HG02870 (cell line): ENCODE data around the gene NTN5.
"Not testable (repeated sequence)": the region's sequence is repeated elsewhere in the genome, so short reads cannot be mapped to it uniquely, and the experiment has no call there.

ENCODE experiments used
- ATAC-seq: cut with Tn5 transposase; IDR thresholded peaks from one replicate; pipeline ENCODE4 v1.9.1; 2021; ENCODE audit warnings: mild to moderate bottlenecking, moderate library complexity; ENCODE audit not compliant: unreplicated experiment

Gene NTN5

DNA sequence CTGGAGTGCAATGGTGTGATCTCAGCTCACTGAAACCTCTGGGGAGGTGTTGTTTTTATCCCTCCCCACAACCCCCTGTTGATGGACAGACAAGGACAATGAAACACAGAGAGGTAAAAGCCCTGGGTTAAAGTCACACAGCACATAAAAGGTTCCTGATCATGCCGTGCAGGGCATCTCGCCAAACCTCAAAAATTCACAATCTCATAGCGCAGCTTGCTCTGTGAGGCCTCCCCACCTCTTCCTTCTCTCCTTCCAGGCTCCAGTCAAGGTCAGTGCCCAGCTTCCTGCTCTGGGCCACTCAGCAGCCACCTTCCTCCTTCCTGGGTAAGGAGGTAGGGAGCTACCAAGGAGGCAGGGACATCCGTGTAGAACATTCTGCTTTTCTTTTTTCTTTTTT lies 25.2 kb upstream of the NTN5 start:
- no peak for ATAC-seq

DNA sequence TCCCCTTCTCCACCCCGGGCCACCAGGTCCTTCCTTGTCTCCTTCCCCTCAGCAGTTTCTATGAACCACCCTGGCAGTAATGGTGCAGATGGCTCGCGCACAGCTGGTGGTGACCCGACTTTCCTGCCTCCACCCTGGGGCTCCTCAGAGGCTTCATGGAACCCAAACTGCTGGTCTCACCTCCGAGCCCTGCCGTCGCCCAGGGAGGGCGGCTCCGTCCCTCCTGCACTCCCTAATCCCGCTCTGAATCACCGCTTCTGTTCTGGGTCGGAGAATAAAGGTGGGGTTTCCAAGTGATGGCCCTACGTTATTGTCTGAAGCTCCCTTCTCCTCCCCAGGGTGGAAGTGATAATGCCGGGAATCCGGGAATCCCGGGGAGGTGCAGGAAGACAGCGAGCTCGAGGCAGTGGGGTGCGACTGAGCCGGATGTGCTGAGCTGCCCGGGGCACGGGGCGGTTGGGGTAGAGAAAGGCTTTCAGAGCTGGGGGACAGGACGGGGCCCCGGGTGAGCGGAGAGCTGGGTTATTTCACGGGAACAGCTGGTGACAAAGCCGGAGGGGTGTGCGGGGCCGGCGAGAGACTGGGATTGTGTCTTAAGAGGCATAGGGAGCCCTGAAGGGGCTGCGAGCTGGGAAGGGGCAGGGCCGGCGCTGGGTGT lies 23.7 kb upstream of the NTN5 start:
- no peak for ATAC-seq

DNA sequence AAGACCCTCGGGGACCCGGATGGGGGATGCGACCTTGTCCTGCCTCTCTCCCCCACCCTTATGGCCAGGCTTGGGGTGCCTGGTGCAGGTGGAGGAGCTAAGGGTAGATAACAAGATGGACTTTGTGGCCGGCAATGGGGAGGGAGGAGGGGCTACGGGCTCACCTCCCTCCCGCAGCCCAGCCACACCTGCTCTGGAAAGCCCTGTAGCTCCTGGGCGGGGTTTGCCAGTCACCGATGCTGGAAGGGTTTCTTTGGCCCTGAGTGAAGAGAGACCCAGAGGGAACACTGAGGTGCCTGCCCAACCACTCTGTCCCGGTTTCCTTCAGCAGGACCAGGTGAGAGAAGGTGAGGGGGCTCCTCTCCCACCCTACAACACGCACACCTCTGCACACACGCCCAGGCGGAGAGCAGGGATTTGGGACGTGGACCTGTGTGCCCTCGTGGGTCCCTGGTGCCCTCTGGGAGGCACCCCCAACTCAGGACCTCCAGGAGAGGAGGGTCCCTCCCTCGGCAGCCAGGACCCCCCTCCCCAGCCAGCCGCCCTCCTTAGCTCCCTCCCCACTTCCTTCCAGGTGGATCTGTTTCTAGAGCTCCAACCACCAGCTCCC lies 23.0 kb upstream of the NTN5 start, which contains the start of gene FUT2:
TSS of gene FUT2 (plus strand) at position 229 of the 610 bp plus-strand sequence. CDS start 6,986 bp downstream, outside the sequence.
- no peak for ATAC-seq

DNA sequence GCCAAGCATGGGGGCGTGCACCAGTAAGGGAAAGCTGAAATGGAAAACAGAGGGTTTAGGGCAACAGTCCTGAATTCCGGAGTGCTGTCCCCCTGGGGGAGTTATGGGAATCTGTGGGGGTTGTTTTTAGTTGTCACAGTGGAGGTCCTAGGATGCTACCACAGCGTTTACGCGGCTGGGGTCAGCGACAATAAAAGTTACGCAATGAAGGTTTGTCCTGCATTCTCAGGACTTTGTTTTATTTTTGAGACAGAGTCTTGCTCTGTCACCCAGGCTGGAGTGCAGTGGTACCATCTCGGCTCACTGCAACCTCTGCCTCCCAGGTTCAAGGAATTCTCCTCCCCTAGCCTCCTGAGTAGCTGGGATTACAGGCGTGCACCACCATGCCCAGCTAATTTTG lies 20.8 kb upstream of the NTN5 start:
- ATAC-seq = not testable (repeated sequence)

DNA sequence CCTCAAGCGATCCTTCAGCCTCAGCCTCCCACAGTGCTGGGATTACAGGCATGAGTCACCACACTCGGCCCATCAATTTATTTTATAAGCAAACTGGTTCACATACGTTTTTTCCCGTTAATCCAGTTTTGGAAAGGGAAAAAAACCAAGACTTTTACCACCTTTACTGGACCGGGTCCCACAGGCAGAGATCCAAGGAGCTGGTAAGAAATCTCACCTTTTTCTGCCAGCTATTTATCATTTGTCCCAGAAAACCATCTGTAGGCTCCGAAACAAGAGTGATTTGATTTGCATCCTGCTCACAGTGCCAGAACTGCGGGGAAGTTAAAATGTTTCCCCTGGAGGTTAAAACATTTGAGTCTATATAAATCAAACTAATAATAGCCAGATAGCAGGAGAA lies 16.6 kb upstream of the NTN5 start:
- no peak for ATAC-seq

DNA sequence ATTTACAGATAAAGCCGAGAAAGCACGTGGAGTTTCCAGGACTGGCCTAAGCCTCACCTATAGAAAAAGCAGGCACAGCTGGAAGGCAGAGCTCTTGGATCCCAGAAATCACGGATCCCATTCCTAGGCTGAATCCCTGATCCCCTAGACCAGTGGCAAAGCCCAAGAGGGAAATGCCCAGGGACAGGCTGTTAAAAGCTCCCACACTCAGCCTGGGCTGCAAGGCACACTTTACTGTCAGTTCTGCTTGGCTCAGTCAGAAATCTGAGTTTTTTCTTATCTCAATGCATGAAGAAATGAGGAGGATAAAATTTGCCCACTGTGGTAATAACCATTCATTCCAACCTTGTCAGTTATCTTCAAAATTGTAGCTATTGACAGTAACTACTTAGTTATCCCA lies 15.0 kb upstream of the NTN5 start:
- ATAC-seq = no peak

DNA sequence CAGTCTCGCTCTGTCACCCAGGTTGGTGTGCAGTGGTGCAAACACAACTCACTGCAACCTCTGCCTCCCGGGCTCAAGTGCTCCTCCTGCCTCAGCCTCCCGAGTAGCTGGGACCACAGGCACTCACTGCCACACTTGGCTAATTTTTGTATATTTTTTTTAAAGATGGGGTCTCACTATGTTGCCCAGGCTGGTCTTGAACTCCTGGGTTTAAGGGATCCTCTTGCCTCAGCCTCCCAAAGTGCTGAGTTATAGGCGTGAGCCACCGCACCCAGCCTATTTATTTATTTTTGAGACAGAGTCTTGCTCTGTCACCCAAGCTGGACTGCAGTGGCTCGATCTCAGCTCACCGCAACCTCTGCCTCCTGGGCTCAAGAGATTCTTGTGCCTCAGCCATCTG lies 13.8 kb upstream of the NTN5 start:
- not testable (repeated sequence) for ATAC-seq

DNA sequence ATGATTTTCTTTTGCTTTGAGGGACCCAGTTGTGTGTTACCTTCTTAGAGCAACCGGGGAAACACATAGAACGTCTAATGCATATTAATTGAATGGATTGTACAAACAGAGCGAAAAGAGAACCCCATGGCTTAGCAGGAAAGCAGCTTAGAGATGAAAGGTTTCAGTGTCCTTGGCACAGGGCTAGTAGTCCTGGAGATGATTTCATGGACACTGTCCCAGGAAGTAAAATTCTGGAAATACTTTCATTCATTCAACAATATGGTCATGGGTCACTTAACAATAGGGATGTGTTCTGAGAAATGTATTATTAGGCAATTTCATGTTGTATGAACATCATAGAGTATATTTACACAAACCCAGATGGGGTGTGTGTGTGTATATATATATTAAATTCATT lies 13.3 kb upstream of the NTN5 start:
- ATAC-seq = no peak

DNA sequence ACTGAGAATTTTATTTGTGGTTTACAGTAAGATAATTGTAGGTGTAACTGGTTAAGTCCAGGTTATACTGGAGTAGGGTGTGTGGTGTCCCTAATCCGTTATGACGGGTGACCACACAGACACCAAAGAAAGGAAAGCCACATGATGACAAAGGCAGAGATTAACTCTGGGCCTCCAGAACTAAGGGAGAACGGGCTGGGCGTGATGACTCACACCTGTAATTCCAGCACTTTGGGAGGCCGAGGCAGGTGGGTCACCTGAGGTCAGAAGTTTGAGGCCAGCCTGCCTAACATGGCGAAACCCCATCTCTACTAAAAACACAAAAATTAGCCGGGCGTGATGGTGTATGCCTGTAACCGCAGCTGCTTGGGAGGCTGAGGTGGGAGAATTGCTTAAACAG lies 12.8 kb upstream of the NTN5 start:
- ATAC-seq = no peak

DNA sequence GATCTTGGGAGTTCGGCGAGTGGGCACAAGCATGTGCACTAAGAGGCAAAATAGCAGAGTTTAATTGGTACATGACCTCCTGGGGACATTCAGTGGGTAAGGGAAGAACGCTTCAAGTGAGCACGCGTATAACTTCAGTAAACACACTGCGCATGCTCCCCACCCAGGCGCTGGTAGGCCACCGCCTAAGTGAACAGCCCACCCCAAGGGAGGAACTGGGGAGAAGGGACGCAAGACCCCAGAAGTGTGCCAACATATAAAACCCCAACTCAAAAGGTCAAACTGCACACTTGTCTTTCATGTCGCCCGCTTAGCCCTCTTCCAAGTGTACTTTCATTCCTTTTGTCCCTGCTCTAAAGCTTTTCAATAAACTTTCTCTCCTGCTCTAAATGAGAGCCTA lies 10.5 kb upstream of the NTN5 start:
- no peak for ATAC-seq

DNA sequence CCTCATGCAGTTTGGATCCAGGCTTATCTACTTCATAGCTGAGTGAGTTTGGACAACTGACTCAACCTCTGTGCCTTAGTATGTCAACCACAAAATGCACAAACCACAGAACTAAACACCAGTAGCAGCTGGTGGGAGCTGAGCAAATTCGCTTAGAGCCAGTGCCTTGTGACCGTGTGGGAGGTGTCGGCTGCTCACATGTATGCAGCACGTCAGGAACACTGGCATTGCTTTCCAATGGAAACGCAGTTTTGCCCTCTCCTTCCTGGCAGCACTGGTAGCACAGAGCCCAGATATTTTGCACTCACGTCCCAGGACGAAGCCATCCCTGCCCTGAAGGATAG lies 8.3 kb upstream of the NTN5 start:
- ATAC-seq = no peak

DNA sequence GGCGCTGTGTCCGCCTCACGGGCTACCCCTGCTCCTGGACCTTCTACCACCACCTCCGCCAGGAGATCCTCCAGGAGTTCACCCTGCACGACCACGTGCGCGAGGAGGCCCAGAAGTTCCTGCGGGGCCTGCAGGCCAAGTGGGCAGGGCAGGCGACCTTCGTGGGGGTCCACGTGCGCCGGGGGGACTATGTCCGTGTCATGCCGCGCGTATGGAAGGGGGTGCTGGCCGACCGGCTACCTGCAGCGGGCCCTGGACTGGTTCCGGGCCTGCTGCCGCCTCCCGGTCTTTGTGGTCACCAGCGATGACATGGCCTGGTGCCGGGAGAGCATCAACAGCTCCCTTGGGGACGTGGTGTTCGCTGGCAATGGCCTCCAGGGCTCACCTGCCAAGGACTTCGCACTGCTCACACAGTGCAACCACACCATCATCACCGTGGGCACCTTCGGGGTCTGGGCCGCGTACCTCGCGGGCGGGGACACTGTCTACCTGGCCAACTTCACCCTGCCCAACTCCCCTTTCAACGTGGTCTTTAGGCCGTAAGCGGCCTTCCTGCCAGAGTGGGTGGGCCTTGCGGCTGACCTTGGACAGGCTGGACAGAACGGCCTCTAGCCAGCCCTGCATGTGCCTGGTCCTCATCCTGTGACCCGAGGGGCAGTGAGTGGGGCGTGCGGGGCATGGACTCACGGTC lies 7.8 kb upstream of the NTN5 start:
- ATAC-seq = no peak

DNA sequence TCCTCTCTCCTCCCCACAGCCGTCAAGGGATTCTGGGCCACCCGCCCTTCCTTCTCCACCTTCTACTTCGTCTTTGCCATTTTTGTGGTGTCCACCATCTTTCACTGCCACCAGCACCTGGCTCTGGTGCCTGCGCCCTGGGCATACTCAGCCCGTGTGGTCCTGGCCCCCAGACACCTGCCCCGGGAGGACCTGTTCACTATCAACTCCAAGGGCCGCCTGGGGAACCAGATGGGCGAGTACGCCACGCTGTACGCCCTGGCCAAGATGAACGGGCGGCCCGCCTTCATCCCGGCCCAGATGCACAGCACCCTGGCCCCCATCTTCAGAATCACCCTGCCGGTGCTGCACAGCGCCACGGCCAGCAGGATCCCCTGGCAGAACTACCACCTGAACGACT lies 7.2 kb upstream of the NTN5 start:
- not testable (repeated sequence) for ATAC-seq

DNA sequence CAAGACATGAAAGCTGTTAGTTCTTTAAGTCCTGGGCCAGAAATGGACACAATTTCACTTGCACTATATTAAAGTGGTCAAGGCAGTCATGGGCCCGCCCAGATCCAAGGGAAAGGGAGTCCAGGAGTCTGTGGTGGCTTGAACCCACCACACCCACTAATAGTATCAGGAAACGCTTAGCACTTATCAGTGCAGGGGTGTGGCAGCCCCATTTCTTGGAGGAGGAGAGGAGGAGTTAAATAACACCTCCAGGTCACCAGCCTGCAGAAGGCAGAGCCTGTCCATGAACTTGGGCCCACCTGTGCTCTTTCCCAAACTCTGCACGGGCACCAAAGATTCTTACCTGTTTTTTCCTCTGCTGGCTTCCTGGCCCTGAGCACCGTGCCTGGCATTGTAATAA lies 5.4 kb upstream of the NTN5 start:
- no peak for ATAC-seq

DNA sequence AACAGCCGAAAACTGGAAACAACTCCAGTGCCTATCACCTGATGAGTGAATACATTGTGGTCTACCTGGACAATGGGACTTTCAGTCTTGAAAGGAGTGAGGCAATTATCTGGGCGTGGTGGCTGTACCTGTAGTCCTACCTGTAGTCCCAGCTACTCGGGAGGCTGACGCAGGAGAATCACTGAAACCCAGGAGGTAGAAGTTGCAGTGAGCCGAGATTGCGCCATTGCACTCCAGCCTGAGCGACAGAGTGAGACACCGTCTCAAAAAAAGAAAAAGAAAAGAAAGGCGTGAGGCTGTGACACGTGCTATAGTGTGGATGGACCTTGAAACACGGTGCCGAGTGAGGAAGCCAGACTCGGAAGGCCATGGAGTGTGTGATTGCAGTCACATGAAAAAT lies 4.1 kb upstream of the NTN5 start:
- no peak for ATAC-seq

DNA sequence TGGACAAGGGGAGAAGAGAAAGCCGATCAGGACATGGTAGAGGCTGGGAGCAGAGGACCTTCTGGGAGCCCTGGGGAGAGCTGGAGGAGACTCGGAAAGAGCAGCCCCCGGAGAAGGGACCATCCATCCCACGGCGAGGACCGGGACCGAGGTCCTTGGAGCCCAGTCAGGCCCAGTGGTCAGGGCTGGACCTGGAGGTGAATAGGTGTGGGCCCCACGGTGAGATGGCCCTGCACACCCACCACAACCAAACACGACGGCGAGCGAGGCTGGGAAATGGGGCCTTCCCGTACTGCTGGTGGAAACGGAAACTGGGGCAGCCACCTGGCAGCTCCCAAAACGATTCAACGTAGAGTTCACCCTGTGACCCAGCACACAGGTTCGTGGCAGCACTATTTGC lies 3.7 kb upstream of the NTN5 start:
- no peak for ATAC-seq

DNA sequence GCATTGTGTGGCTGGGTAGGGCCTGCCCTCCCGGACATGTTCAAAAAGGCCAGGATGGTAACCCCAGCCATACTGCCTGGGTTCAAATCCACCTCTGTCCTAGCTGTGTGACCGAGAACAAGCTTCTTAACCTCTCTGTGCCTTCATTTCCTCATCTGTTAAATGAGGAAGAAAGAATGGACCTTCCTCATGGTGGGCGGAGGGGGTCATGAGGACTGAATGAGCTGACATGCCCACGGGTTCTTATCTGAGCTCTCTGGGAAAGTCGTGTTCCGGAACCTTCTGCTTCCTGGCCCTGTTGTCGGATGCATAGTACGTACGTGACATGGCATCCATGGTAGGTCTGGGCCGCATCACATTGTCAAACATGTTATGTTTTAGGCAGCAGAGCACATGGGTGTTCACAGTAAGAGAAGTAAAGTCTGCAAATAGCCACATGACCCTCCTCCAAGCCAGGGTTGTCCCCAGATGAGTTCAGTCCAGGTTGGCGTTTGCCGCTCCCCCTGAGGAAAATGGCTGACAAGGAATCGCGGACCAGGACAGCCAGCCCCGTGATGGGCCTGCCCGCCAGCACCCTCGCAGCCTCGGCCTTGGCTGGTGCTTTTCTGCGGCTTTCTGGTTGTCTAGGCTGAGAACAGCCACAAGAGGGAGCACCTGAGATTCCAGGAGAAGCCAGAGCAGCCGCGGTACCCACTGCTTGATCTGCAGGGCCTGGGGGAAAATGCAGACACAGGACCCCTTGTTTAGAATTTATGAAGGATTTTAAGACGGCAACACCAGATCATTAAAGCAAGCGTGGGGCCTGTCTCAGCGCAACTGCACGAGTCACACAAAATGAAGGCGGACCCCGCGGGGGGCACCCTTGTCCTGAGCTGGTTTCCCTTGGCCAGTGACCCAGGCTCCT lies 2.4 kb upstream of the NTN5 start:
- no peak for ATAC-seq

DNA sequence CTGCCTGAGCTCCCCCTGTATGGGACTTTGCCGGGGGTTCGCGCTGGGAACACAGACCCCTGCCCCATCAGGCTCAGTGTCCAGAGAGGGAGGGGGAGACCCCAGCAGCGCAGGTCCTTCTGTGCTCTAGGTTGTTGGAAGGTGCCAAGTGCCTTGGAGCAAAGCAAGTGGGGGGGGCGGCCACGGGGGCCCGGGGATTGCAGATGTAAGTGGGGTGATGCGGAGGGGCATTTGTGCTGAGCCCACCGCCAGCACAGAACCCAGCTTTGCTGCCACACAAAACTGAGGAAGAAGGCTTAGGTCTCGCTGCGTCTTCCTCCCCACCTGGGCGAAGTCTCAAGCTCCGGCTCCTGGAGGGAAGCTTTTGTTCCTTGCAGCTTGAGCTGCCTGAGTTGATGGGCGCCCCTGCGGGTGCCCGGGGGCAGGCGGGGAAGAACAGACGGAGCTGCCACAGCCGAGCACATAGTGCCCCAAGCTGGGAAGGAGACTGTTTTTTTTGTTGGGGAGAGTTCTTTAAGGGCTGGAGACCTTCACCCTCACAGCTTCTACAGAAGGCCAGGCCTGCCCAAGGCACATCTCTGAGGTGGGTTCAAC lies 1.5 kb upstream of the NTN5 start:
- ATAC-seq = no peak

DNA sequence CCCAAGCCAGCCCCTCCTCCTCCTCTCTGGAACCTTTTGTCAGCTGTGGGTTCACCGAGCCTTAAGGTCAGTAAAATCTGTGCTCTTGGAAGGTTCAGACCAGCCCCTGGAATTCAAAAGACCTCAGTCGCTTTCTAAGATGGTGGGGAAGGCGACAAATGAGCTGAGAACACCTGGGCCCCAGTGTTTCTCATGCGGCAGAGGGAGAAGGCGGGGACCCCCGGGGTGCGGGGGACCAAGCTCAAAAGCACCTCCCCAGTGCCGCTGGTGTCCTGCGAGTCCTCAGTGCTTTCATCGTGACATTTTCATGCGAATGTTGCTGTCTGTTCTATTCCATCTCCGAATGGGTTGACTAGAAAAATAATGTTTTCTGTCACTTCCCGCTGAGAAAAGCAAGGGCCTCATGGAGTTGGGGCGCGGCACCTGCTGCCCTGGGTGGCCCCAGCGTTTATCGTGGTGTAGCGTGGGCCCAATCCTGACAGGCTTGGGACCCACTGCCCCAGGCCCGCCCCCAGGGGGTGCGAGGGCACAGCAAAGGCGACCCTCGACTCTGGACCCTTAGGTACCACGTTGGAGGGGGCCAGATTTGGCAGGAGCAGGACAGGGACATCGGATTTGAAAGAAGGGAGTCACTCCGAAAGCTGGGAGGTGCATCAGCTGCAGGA lies 751 bp upstream of the NTN5 start:
- ATAC-seq = no peak

DNA sequence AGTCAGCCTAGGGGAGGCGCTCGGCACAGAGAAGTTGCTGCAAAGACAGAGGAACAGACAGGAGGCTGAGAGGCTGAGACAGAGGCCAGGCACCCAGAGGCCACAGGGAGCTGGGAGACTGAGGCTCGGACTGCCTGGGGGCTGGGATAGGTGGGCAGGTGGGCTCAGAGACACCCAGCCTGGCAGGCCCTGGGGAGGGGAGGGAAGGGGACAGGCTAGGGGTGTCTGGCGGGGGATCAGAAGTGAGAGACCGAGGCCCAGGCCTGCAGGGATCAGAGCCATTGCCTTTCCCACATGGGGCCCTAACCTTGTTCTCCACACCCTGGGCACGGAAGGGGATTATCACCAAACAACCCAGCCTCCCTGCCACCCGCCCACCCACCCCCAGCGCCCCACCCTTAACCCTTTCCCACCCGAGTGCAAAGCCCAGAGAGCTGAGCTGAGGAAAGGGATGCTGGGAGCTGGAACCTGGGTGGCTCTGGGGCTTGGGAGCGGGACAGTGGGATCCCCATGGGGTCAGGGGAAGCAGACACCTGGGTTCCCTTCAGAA lies 1.3 kb downstream of the NTN5 start:
- ATAC-seq = no peak
